Measurements from ENCODE around the gene SLC7A8.

DNA sequence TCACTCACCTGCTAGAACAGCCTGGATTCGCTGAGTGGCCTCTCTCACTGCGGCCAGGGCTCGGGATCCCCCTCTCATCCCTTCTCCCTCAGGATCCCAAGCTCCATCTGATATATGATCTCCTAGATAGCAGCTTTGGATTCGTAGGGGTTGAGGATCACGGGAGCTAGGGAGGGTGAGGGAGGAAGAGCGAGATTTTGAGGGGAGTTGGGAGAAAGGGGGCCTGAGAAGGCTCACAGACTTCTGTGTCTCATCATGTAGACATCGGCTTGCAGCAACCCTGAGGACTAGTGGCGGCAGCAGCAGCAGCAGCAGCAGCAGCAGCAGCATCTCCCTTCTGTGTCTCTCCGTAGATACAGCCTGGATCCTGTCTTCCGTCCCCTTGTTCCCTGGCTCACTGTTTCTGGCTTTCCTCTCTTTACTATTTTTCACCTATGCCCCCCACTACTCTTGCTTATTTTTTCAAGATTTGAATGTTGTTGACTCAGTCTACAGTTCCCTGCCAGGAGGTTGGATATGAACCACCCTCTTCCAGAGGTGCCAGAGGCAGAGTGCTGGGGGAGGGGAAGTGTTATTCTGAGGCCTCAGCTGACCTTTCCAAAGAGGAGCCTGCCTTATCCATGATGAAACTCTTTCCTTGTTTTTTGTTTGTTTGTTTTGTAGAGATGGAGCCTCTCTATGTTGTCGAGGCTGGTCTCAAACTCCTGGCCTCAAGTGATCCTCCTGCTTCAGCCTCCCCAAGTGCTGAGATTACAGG lies 78.7 kb downstream of the SLC7A8 start, which contains the start of gene CIROP:
- TF ChIP-seq, protein P1, sequence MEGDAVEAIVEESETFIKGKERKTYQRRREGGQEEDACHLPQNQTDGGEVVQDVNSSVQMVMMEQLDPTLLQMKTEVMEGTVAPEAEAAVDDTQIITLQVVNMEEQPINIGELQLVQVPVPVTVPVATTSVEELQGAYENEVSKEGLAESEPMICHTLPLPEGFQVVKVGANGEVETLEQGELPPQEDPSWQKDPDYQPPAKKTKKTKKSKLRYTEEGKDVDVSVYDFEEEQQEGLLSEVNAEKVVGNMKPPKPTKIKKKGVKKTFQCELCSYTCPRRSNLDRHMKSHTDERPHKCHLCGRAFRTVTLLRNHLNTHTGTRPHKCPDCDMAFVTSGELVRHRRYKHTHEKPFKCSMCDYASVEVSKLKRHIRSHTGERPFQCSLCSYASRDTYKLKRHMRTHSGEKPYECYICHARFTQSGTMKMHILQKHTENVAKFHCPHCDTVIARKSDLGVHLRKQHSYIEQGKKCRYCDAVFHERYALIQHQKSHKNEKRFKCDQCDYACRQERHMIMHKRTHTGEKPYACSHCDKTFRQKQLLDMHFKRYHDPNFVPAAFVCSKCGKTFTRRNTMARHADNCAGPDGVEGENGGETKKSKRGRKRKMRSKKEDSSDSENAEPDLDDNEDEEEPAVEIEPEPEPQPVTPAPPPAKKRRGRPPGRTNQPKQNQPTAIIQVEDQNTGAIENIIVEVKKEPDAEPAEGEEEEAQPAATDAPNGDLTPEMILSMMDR (IDR thresholded peaks at IDR 0.05), result no peak
- TF ChIP-seq POLR2A (IDR thresholded peaks at IDR 0.05), result no peak

Measured in lower leg skin (tissue), 3 donors.